ENCODE data around the gene CAPN10.
A peak's percentile ranks its signal among the peaks of the same experiment; 100 is the strongest.

Gene CAPN10

DNA sequence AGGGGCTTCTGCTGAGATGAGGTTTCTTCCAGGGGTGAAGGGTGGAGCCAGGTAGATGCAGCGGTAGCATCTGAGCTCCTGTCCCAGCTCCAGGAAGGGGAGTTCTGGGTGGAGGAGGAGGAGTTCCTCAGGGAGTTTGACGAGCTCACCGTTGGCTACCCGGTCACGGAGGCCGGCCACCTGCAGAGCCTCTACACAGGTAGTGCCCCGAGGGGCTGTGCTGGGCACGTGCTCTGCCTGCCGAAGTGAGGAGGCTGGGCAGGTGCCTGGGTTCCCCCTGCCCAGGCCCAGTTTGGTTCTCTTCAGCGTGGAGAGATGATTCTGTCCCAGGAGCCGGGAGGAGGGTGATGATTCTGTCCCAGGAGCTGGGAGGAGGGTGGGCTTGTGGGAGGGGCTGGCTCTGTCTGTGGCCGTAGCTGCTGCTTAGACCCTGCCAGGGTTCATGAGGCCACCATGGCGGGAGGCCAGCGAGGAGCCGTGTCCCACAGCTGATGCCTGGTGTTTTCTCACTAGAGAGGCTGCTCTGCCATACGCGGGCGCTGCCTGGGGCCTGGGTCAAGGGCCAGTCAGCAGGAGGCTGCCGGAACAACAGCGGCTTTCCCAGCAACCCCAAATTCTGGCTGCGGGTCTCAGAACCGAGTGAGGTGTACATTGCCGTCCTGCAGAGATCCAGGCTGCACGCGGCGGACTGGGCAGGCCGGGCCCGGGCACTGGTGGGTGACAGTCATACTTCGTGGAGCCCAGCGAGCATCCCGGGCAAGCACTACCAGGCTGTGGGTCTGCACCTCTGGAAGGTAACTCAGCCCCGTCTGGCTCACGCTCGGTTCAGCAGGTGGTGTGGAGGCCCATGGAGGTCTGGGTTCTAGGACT lies 8.2 kb downstream of the CAPN10 start:
- POLR2A ChIA-PET, result no interaction called here
- no peak for TF ChIP-seq FOXK2 (IDR thresholded peaks at IDR 0.05)
- TF ChIP-seq, protein P1, sequence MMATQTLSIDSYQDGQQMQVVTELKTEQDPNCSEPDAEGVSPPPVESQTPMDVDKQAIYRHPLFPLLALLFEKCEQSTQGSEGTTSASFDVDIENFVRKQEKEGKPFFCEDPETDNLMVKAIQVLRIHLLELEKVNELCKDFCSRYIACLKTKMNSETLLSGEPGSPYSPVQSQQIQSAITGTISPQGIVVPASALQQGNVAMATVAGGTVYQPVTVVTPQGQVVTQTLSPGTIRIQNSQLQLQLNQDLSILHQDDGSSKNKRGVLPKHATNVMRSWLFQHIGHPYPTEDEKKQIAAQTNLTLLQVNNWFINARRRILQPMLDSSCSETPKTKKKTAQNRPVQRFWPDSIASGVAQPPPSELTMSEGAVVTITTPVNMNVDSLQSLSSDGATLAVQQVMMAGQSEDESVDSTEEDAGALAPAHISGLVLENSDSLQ (IDR thresholded peaks at IDR 0.05), result no peak
- TF ChIP-seq FOXA1 (IDR thresholded peaks at IDR 0.05), result no peak
- TF ChIP-seq BHLHE40 (IDR thresholded peaks at IDR 0.05; ENCODE audit: borderline replicate concordance), result no peak
- no peak for TF ChIP-seq FOXM1 (IDR thresholded peaks at IDR 0.05; ENCODE audit: borderline replicate concordance)
- TF ChIP-seq L3MBTL2 (conservative IDR thresholded peaks at IDR 0.05), result no peak
- TF ChIP-seq ARNT (IDR thresholded peaks at IDR 0.05), result no peak
- no peak for TF ChIP-seq ELF4 (IDR thresholded peaks at IDR 0.05)
- no peak for TF ChIP-seq SUZ12 (IDR thresholded peaks at IDR 0.05)
- no peak for TF ChIP-seq SP1 (IDR thresholded peaks at IDR 0.05)
- TF ChIP-seq ZNF384 (IDR thresholded peaks at IDR 0.05), result no peak
- no peak for TF ChIP-seq NFRKB (IDR thresholded peaks at IDR 0.05)
- TF ChIP-seq TARDBP (IDR thresholded peaks at IDR 0.05), result no peak
- no peak for TF ChIP-seq LEF1 (IDR thresholded peaks at IDR 0.05; ENCODE audit: borderline replicate concordance)
- CTCF ChIA-PET, result interaction anchor here (0.6 kb wide), 1 partner anchor 8 kb away, joined by 3 read pairs; the partner anchor contains the start of gene CAPN10
- DNase-seq (ENCODE audit: extremely low spot score), result no peak

DNA sequence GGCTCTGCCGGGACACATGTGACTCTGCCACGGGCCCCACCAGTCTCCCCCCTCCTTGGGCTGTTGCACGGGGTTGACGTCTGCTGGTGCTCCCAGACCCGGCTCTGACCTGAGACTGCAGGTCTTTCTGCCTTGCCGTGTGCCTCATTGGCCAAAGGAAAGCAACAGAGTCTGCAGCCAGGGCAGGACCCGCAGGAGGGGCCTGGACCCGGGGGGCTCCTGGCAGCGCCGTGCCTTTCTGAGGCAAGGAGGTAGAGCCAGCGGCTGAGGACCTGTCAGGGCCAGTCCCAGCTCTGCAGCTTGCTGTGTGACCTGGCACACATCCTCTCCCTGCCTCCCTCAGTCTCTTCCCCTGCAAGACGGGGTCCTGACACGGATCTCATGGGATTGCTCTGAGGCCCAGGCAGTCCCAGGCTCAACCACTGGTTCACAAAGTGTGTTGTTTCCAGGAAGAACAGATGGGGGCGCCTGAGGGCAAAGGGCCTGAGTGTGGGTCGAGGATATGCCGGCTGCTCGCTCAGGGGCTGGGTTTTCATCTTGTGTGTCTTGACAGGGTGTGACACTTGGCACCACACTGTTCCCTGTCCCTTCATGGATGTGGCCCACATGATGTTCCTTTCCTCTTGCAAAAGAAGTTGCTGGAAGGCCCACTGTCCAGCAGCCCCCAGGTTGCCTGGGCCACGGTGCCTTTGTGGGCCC lies 9.0 kb downstream of the CAPN10 start:
- DNase-seq (ENCODE audit: extremely low spot score), result peak; percentile 57
- no peak for TF ChIP-seq ZNF384 (IDR thresholded peaks at IDR 0.05)
- no peak for TF ChIP-seq NFRKB (IDR thresholded peaks at IDR 0.05)
- TF ChIP-seq LEF1 (IDR thresholded peaks at IDR 0.05; ENCODE audit: borderline replicate concordance), result no peak
- TF ChIP-seq, protein P1 (IDR thresholded peaks at IDR 0.05), result no peak
- no peak for TF ChIP-seq FOXA1 (IDR thresholded peaks at IDR 0.05)
- no peak for TF ChIP-seq CTBP1 (IDR thresholded peaks at IDR 0.05; ENCODE audit: borderline replicate concordance)
- no peak for TF ChIP-seq ARNT (IDR thresholded peaks at IDR 0.05)
- no peak for TF ChIP-seq FOXM1 (IDR thresholded peaks at IDR 0.05; ENCODE audit: borderline replicate concordance)
- TF ChIP-seq TARDBP (IDR thresholded peaks at IDR 0.05), result no peak
- no peak for TF ChIP-seq HDGF (IDR thresholded peaks at IDR 0.05; ENCODE audit: borderline replicate concordance)
- TF ChIP-seq ELF4 (IDR thresholded peaks at IDR 0.05), result no peak
- TF ChIP-seq FOXK2 (IDR thresholded peaks at IDR 0.05), result no peak
- no peak for TF ChIP-seq BHLHE40 (IDR thresholded peaks at IDR 0.05; ENCODE audit: borderline replicate concordance)
- no peak for TF ChIP-seq SUZ12 (IDR thresholded peaks at IDR 0.05)
- TF ChIP-seq L3MBTL2 (conservative IDR thresholded peaks at IDR 0.05), result no peak
- no peak for TF ChIP-seq SP1 (IDR thresholded peaks at IDR 0.05)
- ChIA-PET CTCF (interaction anchor here (0.6 kb wide), 1 partner anchor 9 kb away, joined by 3 read pairs; the partner anchor contains the start of gene CAPN10), POLR2A (interaction anchor here (1.5 kb wide), 1 partner anchor 9 kb away, joined by 5 read pairs; the partner anchor contains the start of gene CAPN10)

DNA sequence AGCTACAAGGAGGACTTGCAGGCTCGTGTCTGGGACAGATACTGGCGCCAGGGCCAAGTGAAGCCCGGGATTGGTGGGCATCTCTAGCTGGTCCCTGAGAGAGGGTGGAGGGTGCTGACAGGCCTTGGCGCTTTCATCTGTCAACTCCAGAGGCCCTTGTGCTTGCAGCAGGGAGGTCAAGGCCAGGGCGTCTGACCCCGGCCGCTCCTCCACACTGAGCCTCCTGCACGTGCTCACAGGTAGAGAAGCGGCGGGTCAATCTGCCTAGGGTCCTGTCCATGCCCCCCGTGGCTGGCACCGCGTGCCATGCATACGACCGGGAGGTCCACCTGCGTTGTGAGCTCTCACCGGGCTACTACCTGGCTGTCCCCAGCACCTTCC lies 9.5 kb downstream of the CAPN10 start:
- DNase-seq (ENCODE audit: extremely low spot score), result no peak
- no peak for TF ChIP-seq SUZ12 (IDR thresholded peaks at IDR 0.05)
- no peak for TF ChIP-seq SP1 (IDR thresholded peaks at IDR 0.05)
- TF ChIP-seq HDGF (IDR thresholded peaks at IDR 0.05; ENCODE audit: borderline replicate concordance), result no peak
- no peak for TF ChIP-seq ARNT (IDR thresholded peaks at IDR 0.05)
- TF ChIP-seq LEF1 (IDR thresholded peaks at IDR 0.05; ENCODE audit: borderline replicate concordance), result no peak
- no peak for TF ChIP-seq ZNF384 (IDR thresholded peaks at IDR 0.05)
- no peak for TF ChIP-seq NFRKB (IDR thresholded peaks at IDR 0.05)
- no peak for TF ChIP-seq BHLHE40 (IDR thresholded peaks at IDR 0.05; ENCODE audit: borderline replicate concordance)
- no peak for TF ChIP-seq CTBP1 (IDR thresholded peaks at IDR 0.05; ENCODE audit: borderline replicate concordance)
- no peak for TF ChIP-seq FOXA1 (IDR thresholded peaks at IDR 0.05)
- TF ChIP-seq, protein P1 (IDR thresholded peaks at IDR 0.05), result no peak
- TF ChIP-seq L3MBTL2 (conservative IDR thresholded peaks at IDR 0.05), result no peak
- no peak for TF ChIP-seq FOXK2 (IDR thresholded peaks at IDR 0.05)
- TF ChIP-seq TARDBP (IDR thresholded peaks at IDR 0.05), result no peak
- no peak for TF ChIP-seq FOXM1 (IDR thresholded peaks at IDR 0.05; ENCODE audit: borderline replicate concordance)
- TF ChIP-seq ELF4 (IDR thresholded peaks at IDR 0.05), result no peak
- POLR2A ChIA-PET, result interaction anchor here (1.5 kb wide), 1 partner anchor 9 kb away, joined by 5 read pairs; the partner anchor contains the start of gene CAPN10
- CTCF ChIA-PET, result no interaction called here

DNA sequence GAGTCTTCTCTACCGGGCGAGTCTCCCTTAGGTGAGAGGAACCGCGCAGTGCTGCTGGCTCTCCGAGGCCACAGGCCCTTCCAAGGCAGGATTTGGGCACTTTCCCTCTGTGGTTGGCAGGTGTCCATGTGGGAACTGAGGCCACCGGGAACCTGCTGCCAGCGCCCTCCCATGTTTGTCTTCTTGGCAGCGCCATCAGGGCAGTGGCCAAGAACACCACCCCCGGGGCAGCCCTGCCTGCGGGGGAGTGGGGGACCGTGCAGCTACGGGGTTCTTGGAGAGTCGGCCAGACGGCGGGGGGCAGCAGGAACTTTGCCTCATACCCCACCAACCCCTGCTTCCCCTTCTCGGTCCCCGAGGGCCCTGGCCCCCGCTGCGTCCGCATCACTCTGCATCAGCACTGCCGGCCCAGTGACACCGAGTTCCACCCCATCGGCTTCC lies 10.0 kb downstream of the CAPN10 start:
- no peak for DNase-seq (ENCODE audit: extremely low spot score)

More for the DNA sequence above, 10.0 kb downstream of the CAPN10 start:
- TF ChIP-seq CTBP1 (IDR thresholded peaks at IDR 0.05; ENCODE audit: borderline replicate concordance) (no peak), SP1 (IDR thresholded peaks at IDR 0.05) (no peak), SUZ12 (IDR thresholded peaks at IDR 0.05) (no peak), ZNF384 (IDR thresholded peaks at IDR 0.05) (no peak), FOXA1 (IDR thresholded peaks at IDR 0.05) (no peak), BHLHE40 (IDR thresholded peaks at IDR 0.05; ENCODE audit: borderline replicate concordance) (no peak), ARNT (IDR thresholded peaks at IDR 0.05) (no peak), HDGF (IDR thresholded peaks at IDR 0.05; ENCODE audit: borderline replicate concordance) (no peak), L3MBTL2 (conservative IDR thresholded peaks at IDR 0.05) (no peak), FOXM1 (IDR thresholded peaks at IDR 0.05; ENCODE audit: borderline replicate concordance) (no peak), TARDBP (IDR thresholded peaks at IDR 0.05) (no peak), NFRKB (IDR thresholded peaks at IDR 0.05) (no peak), LEF1 (IDR thresholded peaks at IDR 0.05; ENCODE audit: borderline replicate concordance) (no peak), FOXK2 (IDR thresholded peaks at IDR 0.05) (no peak), ELF4 (IDR thresholded peaks at IDR 0.05) (no peak)
- TF ChIP-seq, protein P1 (IDR thresholded peaks at IDR 0.05), result no peak
- POLR2A ChIA-PET, result interaction anchor here (1.5 kb wide), 1 partner anchor 10 kb away, joined by 5 read pairs; the partner anchor contains the start of gene CAPN10
- CTCF ChIA-PET, result no interaction called here
